Neural crest cell (in vitro differentiated cells): ENCODE data around the gene TP63. TPM values are rescaled to one million over a fixed set of nuclear protein-coding genes. Genes with fewer than 3 reads are reported as not detected.

Source experiments
- DNase-seq: peaks from one replicate; pipeline ENCODE4 v3.0.0; 2021; ENCODE audit warnings: low read depth, mixed read lengths, low spot score
- H3K27ac Mint-ChIP-seq: one replicate; pipeline ENCODE4 v1.8.0; 2021; ENCODE audit warnings: mild to moderate bottlenecking, mixed read lengths; ENCODE audit not compliant: unreplicated experiment
- H3K27me3 Mint-ChIP-seq: 2 replicates; pipeline ENCODE4 v1.8.0; 2021; ENCODE audit warnings: low read depth, mild to moderate bottlenecking, mixed read lengths
- H3K36me3 Mint-ChIP-seq: 2 replicates; pipeline ENCODE4 v1.8.0; 2021; ENCODE audit warnings: low read depth, mild to moderate bottlenecking, mixed read lengths
- H3K4me1 Mint-ChIP-seq: 2 replicates; pipeline ENCODE4 v1.8.0; 2021; ENCODE audit warnings: mixed read lengths
- H3K4me3 Mint-ChIP-seq: one replicate; pipeline ENCODE4 v1.8.0; 2021; ENCODE audit warnings: mild to moderate bottlenecking, mixed read lengths
- H3K9me3 Mint-ChIP-seq: 2 replicates; pipeline ENCODE4 v1.8.0; 2021; ENCODE audit warnings: mixed read lengths
- total RNA-seq: library from RNA; stranded (reverse); gene quantifications from 2 replicates; pipeline ENCODE4 v1.2.1, GENCODE V29; 2021
- TF ChIP-seq, protein P1 (sequence below): fragments of 200-600 bp; sonication (generic); conservative IDR thresholded peaks from 2 replicates; pipeline ENCODE4 v1.5.0; 2021; ENCODE audit warnings: antibody characterized with exemption, mild to moderate bottlenecking

Gene TP63
- total RNA-seq, 1 donor from 2014 or later = 0.21 TPM

DNA sequence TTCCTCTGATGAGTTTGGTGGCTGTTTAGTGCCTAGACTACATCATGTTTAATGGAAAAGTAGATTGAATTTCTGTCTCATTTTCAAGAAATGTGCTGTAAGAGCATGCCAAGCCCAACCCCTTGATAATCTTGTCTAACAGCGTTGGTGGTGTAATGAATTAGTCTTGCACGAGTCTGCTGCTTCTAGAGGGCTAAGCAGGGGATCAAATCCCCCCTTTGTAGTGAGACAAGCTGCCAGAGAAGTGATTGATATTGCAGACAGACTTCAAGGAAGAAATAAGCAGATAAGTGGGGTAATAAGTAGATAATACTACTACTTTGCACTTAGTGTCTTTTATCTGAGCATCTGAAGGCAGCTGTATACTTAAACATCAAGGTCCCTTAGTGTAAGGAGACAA is 141.4 kb downstream of the TP63 start:
- H3K4me1 Mint-ChIP-seq = peaks cover 10% of the 10 kb centered on the region
- peaks cover 16% of the 10 kb centered on the region for H3K27me3 Mint-ChIP-seq
- no peaks in the 10 kb centered on the region for H3K36me3 Mint-ChIP-seq
- TF ChIP-seq, protein P1, sequence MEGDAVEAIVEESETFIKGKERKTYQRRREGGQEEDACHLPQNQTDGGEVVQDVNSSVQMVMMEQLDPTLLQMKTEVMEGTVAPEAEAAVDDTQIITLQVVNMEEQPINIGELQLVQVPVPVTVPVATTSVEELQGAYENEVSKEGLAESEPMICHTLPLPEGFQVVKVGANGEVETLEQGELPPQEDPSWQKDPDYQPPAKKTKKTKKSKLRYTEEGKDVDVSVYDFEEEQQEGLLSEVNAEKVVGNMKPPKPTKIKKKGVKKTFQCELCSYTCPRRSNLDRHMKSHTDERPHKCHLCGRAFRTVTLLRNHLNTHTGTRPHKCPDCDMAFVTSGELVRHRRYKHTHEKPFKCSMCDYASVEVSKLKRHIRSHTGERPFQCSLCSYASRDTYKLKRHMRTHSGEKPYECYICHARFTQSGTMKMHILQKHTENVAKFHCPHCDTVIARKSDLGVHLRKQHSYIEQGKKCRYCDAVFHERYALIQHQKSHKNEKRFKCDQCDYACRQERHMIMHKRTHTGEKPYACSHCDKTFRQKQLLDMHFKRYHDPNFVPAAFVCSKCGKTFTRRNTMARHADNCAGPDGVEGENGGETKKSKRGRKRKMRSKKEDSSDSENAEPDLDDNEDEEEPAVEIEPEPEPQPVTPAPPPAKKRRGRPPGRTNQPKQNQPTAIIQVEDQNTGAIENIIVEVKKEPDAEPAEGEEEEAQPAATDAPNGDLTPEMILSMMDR = no peak
- DNase-seq = no peak
- no peaks in the 10 kb centered on the region for H3K9me3 Mint-ChIP-seq
- H3K4me3 Mint-ChIP-seq = no peak overlapping the region
- H3K27ac Mint-ChIP-seq = no peak overlapping the region

DNA sequence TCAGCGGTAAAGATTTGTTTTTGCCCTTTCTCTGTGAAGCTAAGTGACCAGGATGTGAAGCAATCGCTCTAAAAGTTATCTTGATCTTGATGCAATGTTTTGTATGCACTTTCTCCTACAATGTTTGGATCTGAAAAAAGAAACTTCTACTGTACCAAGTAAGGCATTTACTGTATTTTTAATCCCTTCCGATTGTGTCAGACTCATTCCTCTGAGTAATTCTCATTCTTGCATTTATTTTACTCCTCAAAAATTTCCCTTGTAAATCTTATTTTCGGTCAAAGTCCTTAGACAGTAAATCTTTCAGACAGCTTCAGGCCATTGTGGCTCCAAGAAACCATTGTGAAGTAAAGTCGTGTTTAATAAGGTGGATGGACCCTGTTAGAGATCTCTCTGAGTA is 141.9 kb downstream of the TP63 start:
- Mint-ChIP-seq H3K27ac (no peak overlapping the region), H3K4me1 (peaks cover 10% of the 10 kb centered on the region), H3K27me3 (peaks cover 16% of the 10 kb centered on the region), H3K9me3 (no peaks in the 10 kb centered on the region), H3K36me3 (no peaks in the 10 kb centered on the region), H3K4me3 (no peak overlapping the region)
- no peak for DNase-seq
- TF ChIP-seq, protein P1 = no peak

DNA sequence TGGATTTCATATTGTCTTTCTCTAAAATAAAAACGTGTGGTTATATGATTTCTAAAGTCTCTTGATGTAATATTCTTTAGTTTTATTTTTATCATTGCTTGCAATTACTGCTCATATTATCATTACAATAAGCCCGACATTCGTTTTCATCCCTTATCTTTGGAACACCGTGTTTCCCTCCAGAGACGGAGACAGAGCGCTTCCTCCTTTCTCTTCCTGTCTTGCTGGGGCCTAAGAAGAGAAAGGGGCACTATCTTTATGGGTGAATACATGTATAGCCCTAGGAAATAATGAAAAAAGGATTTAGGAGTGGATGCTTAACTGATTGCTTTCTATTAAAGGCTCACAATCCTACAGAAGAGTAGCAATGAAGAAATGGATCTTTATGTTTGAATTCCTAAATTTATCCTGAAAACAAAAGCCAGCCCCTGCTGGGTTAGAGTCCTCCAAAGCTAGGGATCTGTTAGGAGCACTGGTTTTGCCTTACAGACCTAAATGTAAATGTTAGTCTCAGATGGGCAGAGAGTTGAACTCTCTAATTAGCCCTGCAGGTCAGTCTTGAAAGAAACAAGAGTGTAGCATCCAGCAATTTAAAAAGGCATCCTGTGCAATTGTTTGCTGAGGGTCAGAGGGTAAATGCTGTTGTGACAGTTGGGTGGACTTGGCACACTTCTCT is 145.1 kb downstream of the TP63 start:
- peaks cover 24% of the 10 kb centered on the region for H3K27me3 Mint-ChIP-seq
- no peak overlapping the region for H3K27ac Mint-ChIP-seq
- H3K9me3 Mint-ChIP-seq = no peaks in the 10 kb centered on the region
- no peaks in the 10 kb centered on the region for H3K36me3 Mint-ChIP-seq
- DNase-seq = no peak
- TF ChIP-seq, protein P1 = no peak
- peaks cover 10% of the 10 kb centered on the region for H3K4me1 Mint-ChIP-seq
- no peak overlapping the region for H3K4me3 Mint-ChIP-seq

DNA sequence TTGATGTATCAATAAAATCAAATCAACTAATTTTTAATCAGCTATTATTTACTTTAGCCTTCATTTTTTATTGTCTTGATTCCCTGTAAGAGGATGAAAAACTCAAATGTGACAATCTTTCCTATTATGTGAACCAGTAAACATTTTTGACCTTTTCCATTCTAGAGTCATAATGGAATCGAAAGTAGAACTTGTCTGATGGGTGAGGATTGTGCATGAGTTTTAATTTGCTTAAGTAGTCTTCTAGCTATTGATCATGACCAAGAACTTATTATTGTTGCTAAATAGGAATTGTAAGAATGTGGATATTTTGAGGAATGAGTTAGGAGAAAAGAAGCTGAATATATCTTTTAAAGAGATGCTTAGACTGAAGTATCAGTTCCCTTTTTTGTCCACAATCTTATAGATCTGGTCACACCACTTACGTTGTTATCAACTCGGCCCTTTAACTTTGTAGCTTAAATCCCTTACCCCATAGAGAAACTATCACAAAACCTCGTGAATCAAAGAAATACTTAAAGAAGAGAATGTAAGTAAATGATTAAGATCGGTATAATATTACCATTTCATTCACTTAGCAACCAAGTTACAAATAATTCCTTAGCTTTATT is 147.3 kb downstream of the TP63 start:
- no peak overlapping the region for H3K4me3 Mint-ChIP-seq
- H3K9me3 Mint-ChIP-seq = no peaks in the 10 kb centered on the region
- H3K4me1 Mint-ChIP-seq = peaks cover 10% of the 10 kb centered on the region
- H3K27ac Mint-ChIP-seq = no peak overlapping the region
- peaks cover 15% of the 10 kb centered on the region for H3K27me3 Mint-ChIP-seq
- TF ChIP-seq, protein P1 = no peak
- no peaks in the 10 kb centered on the region for H3K36me3 Mint-ChIP-seq
- DNase-seq = no peak

DNA sequence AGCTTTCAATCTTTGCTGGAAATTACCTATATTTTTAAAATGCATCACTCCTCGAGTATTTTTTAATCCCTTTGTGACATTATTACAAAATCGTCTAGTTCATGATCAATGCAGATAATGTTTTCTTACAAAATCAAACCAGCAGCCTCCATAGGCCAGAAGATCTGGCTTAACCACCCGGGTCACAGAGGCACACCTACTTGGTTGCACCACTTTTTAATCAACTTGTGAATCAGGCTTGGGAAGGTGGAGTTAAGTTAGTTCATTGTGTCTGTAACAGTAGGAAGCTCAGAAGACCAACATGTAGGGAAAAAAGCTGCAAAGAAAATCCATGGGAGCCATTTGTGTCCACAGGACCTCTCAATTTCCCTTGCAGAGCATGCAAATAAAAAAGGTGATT is 148.0 kb downstream of the TP63 start:
- Mint-ChIP-seq H3K4me3 (no peak overlapping the region), H3K9me3 (no peaks in the 10 kb centered on the region), H3K27me3 (peaks cover 15% of the 10 kb centered on the region), H3K4me1 (peaks cover 10% of the 10 kb centered on the region), H3K27ac (no peak overlapping the region), H3K36me3 (no peaks in the 10 kb centered on the region)
- DNase-seq = no peak
- TF ChIP-seq, protein P1 = no peak
